ENCODE data around the gene NAGLU.

GRCh38 chr17:42578282-42578869 is 42.3 kb downstream of the NAGLU start:
- TF ChIP-seq MAX (IDR thresholded peaks at IDR 0.05): no peak; the same call in 1 of the 2 replicates
- peak; percentile 86 for TF ChIP-seq CTCF (IDR thresholded peaks at IDR 0.05)
- no peak for TF ChIP-seq REST (IDR thresholded peaks at IDR 0.05)
- TF ChIP-seq KDM5A (IDR thresholded peaks at IDR 0.05): peak; percentile 79
- no peak for TF ChIP-seq USF2 (IDR thresholded peaks at IDR 0.05)
- TF ChIP-seq POLR2A (IDR thresholded peaks at IDR 0.05; ENCODE audit: low read length): peak; percentile 26; the same call in 1 of the 2 replicates
- TF ChIP-seq POLR2AphosphoS2 (conservative IDR thresholded peaks at IDR 0.05; ENCODE audit: low read length): no peak
- no peak for TF ChIP-seq BHLHE40 (IDR thresholded peaks at IDR 0.05; ENCODE audit: low read depth, low read length)
- peak; percentile 89 to 93 for TF ChIP-seq RAD21 (conservative IDR thresholded peaks at IDR 0.05 in 1 of 2, IDR thresholded peaks at IDR 0.05 in 1 of 2)
- TF ChIP-seq E2F6 (IDR thresholded peaks at IDR 0.05; ENCODE audit: borderline replicate concordance, low read depth): no peak
- no peak for TF ChIP-seq CHD2 (IDR thresholded peaks at IDR 0.05; ENCODE audit: low read length, partially characterized antibody)
- no peak for TF ChIP-seq HOXA7 (CRISPR knock-in tag; IDR thresholded peaks at IDR 0.05)

Measured in A549 (cell line).